NOMO-1 treated with DMSO at 0.1 percent for 48 hours (cell line): ENCODE results near the gene BPHL.
"Not testable (repeated sequence)": the region's sequence is repeated elsewhere in the genome, so short reads cannot be mapped to it uniquely, and the experiment has no call there.

Experiments
- DNase-seq: peaks from one replicate; lab custom pipeline; 2025; ENCODE audit not compliant: unreplicated experiment; lab: John Stamatoyannopoulos, UW

The BPHL gene

DNA sequence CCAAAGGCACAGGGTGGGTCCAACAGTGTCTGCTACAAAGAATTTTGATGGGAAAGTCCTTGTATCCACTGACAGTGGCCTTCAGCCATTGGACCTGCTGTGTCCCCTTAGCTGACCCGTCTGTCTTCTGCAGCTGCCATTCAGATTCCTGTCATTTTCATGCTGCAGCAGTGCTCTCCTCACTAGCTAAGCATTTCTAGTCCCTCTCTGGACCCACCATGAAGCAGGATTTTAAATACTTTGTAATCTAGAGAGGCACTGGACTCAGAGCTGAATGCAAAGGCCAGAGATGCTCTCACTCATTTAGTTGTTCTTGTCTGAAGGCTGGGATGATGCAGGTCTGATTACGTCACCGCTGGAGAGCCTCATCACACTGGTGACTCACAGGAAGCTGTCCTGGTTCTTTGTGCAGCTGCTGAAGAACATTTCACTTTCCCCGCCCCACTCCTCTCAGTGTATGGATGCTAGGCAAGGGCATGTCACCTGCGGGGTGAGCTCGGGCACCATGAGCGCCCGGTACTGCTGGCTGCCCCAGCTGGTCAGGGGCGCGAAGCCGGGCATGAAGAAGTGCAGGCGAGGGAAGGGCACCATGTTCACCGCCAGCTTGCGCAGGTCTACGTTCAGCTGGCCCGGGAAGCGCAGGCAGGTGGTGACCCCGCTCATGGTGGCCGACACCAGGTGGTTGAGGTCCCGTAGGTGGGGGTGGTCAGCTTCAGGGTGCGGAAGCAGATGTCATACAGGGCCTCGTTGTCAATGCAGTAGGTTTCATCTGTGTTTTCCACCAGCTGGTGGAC lies 58.2 kb downstream of the BPHL start:
- DNase-seq = peak; percentile 53

GRCh38 chr6:3178666-3179065 lies 60.2 kb downstream of the BPHL start:
- not testable (repeated sequence) for DNase-seq

- DNase-seq = not testable (repeated sequence)
Observed at GRCh38 chr6:3179945-3180344, 61.4 kb downstream of the BPHL start.

DNA sequence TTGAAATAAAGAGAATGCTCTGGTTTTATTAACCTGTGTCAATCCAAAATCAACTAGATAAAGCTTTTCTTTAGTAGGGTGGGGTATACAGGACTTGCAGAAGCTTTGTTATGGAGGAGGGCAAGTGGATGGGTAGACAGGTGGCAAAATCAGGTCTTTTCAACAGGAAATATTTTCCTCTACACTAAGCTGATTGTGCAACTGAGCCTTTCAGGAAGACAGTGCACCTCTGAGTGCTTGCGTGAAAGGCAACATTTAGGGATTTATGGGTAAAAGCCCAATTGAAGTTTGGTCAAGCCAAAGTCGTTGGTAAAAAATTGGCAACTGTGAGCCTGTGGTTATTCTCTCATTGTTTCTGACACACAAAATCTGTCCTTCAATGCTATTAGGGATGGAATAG lies 62.6 kb downstream of the BPHL start:
- no peak for DNase-seq

DNA sequence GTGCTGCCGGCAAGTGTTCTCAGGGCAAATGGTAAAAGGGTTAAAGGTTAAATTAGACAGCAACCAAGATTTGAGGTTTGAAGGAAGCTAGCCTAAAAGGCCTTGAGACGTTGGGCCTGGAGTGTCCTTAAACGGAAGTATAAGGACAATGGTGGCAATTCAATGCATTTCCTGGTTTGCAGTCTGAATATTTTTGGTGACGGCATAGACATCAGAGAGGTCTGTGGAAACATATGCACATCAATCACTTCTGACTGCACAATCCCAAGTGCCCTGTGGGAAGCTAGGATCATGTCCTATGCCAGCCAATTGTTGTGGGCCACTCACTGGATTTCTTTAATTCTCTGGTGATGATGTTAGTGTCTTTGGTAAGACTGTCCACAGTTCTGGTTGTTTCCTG lies 64.6 kb downstream of the BPHL start:
- DNase-seq = no peak

DNA sequence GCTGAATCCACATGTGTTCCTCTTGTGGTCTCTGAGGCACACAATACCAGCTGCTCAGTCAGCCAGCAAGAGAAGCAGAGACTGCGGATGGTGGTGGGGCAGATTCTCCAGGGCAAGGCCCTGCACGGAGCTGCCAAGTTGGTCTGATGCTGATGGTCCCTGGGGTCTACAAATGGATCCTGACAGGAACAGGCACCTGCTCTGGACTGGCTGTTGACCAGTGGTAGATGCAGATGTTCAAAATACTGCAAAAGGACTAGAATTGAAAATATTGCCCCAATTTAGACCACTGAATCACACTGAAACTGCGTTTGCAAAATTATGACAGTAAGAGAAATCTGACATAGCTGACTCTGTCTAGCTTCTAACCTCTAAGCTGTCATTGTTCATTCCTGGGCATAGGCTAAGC lies 68.5 kb downstream of the BPHL start:
- no peak for DNase-seq

DNA sequence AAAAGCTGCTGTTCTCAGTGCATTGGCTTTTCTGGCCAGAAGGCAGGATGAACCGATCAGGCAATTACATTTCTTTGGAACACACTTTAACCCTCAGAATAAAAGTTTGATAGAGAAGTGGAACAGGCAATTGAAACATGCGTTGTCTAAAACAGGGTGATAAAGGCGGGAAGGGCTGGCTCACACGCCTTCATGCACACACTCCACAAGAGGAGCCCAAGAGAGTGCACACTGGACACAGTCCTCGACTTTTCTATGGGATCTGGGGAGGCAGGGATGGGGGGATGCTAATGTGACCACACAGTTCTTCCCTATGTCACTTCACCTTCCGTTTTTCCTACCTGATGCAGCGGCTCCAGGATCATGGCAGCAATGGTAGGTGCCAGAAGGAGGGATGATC lies 69.8 kb downstream of the BPHL start:
- no peak for DNase-seq

GRCh38 chr6:3189192-3189591 lies 70.7 kb downstream of the BPHL start:
- DNase-seq = not testable (repeated sequence)

DNA sequence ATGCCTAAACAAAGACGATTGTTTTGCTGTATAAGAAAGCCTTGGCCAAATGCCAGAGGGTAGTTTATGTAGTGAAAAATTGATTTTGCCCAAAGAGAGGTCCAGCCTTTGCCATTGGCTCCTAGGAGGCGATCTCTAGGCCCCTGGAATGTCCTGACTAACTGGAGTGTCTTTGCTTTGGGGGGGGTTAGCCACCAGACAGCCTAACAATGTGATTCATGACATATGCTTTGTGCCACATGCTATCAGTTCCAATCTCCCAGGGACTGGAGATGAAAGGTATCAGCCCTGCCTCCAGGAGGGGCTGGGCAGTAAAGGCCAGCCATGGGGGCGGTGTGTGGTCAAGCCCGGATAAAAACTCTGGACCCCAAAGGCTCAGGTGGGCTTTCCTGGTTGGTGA lies 71.5 kb downstream of the BPHL start:
- DNase-seq = no peak

DNA sequence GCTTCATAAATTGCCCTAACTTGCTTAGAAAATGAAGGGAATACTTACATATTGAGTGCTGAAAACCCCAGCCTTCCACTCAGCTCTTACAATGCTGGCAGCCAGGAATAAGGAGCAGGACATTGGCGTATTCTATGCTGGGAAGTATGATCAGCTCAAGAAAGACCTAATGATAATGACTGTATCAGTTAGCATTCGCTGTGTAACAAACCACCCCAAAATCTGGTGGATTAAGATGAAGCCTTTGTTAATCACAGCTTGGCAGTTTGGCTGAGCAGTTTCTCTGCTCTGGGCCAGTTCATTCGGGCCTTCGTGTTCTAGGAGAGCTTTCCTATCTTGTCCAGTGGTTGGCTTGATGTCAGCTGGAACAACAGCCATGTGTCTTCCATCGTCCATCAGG lies 72.3 kb downstream of the BPHL start:
- no peak for DNase-seq

DNA sequence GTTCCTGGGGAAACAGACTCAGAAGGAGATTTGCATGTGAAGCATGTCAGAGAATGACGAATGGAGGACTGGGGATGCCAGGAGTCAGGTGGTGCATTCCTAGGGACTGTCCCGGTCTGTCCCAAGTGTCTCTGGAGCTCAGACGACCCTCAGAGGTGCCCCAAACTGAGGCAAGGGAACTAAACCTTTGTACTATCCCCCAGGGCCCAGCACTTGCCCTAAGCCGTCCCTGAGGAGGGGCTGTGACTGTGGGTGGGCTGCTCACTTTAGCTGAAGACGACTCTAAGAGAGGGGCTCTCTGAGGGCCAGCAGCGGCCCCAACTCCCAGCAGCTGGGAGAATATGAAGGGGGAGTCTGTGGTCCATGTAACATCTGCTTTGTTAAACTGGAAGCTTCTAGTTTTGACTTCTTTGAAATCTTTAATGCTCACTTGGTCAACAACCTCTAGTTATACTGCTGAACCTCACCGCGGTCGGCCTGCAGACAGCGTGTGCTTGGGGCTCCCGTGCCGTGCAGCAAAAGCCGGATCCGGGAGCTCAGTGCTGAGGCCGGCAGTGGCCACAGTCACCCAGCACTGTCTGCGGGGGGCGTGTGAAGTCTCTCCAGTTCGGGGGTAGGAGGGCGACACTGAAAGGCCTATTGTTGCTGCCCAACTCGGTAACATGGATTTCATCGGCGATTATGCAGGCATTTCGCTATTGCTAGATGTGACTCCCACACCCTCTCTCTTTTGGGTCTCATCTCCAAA lies 74.8 kb downstream of the BPHL start:
- DNase-seq = no peak

GRCh38 chr6:3194535-3195419 lies 76.3 kb downstream of the BPHL start:
- DNase-seq = no peak

- no peak for DNase-seq
Observed at GRCh38 chr6:3195420-3195694, 76.8 kb downstream of the BPHL start.

GRCh38 chr6:3195695-3196497 lies 77.4 kb downstream of the BPHL start:
- DNase-seq = peak; percentile 9

DNA sequence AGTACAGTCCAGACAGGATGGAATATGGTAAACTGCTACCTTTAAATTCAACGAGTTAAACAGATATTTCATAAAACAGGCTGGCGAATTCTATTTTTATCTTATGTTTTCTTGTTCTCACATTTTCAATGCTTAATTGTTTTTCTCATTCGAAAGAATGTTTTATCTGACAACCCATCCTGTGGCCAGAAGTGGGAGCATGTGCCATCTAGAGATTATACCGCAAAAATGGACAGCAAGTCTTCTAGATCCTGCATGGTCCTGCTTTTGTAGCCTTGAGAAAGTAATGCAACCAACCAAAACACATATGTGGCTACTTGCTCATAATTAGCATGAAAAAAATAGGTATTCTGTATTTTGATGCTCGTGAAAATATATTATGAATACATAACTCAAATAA lies 78.3 kb downstream of the BPHL start:
- DNase-seq = no peak

DNA sequence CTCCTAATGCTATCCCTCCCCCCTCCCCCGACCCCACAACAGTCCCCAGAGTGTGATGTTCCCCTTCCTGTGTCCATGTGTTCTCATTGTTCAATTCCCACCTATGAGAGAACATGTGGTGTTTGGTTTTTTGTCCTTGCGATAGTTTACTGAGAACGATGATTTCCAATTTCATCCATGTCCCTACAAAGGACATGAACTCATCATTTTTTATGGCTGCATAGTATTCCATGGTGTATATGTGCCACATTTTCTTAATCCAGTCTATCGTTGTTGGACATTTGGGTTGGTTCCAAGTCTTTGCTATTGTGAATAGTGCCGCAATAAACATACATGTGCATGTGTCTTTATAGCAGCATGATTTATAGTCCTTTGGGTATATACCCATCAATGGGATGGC lies 79.2 kb downstream of the BPHL start:
- not testable (repeated sequence) for DNase-seq

DNA sequence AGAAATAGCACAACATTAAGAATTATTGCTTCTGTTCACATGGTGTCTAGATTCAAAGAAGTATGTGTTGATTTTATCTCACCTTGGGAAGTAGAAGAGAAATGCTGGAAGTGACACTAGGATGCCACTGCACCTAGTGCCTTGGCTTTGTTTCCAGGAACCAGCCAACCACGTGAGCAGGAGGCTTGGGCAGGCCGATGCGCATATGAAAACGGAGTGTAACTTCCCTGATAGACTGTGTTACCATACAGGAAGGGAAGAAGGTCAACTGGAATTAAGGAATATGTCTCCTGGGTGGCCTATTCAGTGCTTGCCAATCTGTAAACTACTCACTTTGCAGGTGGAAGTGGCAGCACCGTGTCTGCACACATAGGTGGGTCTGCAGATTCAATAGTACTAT lies 80.9 kb downstream of the BPHL start:
- no peak for DNase-seq

GRCh38 chr6:3200682-3201081 lies 82.2 kb downstream of the BPHL start:
- DNase-seq = no peak

DNA sequence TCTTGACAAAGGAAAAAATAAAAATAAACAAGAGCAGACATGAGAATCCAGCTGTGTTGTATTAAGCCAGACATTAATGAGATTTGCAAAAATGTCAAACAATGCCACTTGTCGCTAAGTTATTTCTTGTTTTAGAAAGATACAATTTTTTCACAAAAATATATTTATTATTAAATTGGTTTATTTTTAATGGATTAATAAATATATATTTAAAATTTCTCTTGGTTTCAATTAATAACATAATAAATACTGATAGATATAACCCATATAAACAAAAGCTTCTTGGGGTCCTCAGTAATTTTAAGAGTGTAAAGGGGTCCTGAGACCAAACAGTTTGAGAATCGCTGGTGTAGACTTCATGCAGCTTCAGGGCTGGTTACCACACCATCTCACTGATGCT lies 82.9 kb downstream of the BPHL start:
- no peak for DNase-seq
